ENCODE measurements around the gene PPM1B. TPM values are rescaled to one million over a fixed set of nuclear protein-coding genes. Genes with fewer than 3 reads are reported as not detected.
A peak's percentile ranks its signal among the peaks of the same experiment; 100 is the strongest.

The PPM1B gene
- total and polyA plus RNA-seq, 2 of the 8 experiments (the other 6 are each of a cell fraction or from before 2014, with no cell fraction given) = 43.6 to 126 TPM

DNA sequence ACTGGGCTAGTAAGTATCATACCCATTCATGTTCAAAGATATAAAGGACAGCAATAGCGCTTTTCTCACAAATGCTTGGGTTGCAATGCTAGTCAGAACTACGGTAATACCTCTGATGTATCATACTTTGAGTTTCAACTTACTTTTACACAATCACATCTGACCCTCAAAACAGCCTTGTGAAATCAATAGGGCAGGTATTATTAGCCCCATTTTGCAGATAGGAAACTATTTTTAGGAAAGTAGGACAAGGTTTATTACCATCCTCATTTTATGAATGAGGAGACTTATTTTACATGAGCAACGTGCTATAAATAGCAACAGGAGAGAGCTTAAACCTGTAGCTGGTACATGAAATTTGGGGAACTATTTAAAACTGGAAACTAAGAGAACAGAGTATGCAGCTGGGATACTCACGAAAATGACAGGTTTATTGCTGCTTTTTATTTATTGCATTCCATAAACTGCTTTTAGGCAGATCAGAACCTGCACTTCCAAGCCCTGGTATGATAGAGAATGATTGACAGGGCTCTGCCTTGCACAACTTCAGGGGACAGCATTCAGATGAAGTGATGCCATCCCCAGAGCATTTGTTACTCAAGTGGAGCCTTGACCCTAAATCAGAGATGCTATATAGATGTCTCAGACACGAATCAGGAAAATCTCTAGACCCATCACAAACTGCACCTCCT, 42.4 kb upstream of the PPM1B start:
- TF ChIP-seq RXRA (IDR thresholded peaks at IDR 0.05; ENCODE audit: insufficient read depth, low read depth, low read length) = no peak
- TF ChIP-seq CEBPB (IDR thresholded peaks at IDR 0.05; ENCODE audit: low read depth, low read length) = peak; percentile 53; the same call in 1 of the 2 replicates
- Histone ChIP-seq H2BK120ac (replicated peaks; ENCODE audit: low read depth, low read length) (no peak overlapping the region), H4K91ac (replicated peaks; ENCODE audit: insufficient read length, low read length) (no peak overlapping the region), H3K4me2 (ENCODE audit: insufficient read depth in 1 of 2, low read depth in 2 of 2, low read length in 2 of 2) (no peak overlapping the region), H2AK5ac (ENCODE audit: low read depth, low read length) (no peak overlapping the region), H3K4me3 (ENCODE audit: extremely low read depth in 1 of 4, insufficient read depth in 2 of 4, low read depth in 3 of 4, low read length in 4 of 4) (no peak overlapping the region), H2AFZ (ENCODE audit: low read length) (no peak overlapping the region), H3K9ac (replicated peaks in 1 of 4; ENCODE audit: extremely low read depth in 1 of 4, low read depth in 3 of 4, low read length in 3 of 4) (no peak overlapping the region), H3K56ac (replicated peaks; ENCODE audit: insufficient read length, low read depth, low read length) (no peak overlapping the region), H3K18ac (ENCODE audit: extremely low read depth, low read length) (no peak overlapping the region), H3K79me2 (ENCODE audit: control insufficient read depth in 1 of 2, insufficient read depth in 2 of 2, low read length in 2 of 2) (no peaks in the 10 kb centered on the region), H3K79me1 (ENCODE audit: low read depth, low read length) (no peaks in the 10 kb centered on the region), H4K5ac (ENCODE audit: insufficient read length, low read depth, low read length) (no peak overlapping the region), H4K8ac (ENCODE audit: extremely low read depth, insufficient read depth, low read length) (no peak overlapping the region), H2BK5ac (ENCODE audit: low read depth, low read length) (peak overlapping the region; percentile 28; the same call in 1 of the 2 replicates), H4K20me1 (replicated peaks in 1 of 2; ENCODE audit: control insufficient read depth in 1 of 2, insufficient read depth in 2 of 2, low read length in 2 of 2) (no peaks in the 10 kb centered on the region), H3K4ac (replicated peaks; ENCODE audit: insufficient read length, low read depth, low read length) (no peak overlapping the region), H2BK12ac (ENCODE audit: low read depth, low read length) (no peak overlapping the region), H3K14ac (ENCODE audit: insufficient read length) (no peak overlapping the region), H3K23ac (ENCODE audit: insufficient read length) (no peak overlapping the region), H2BK20ac (ENCODE audit: low read length) (no peak overlapping the region), H3K4me1 (replicated peaks in 1 of 4; ENCODE audit: control insufficient read depth in 3 of 4, insufficient read depth in 4 of 4, low read length in 3 of 4) (peaks cover 0 to 10% (median 2%) of the 10 kb centered on the region in 4 experiments; a peak in 2 of 7 replicates), H3K36me3 (ENCODE audit: control insufficient read depth in 2 of 4, insufficient read depth in 4 of 4, low read length in 3 of 4) (no peaks in the 10 kb centered on the region), H2BK15ac (ENCODE audit: low read length) (no peak overlapping the region), H3K23me2 (ENCODE audit: low read depth, low read length) (no peaks in the 10 kb centered on the region), H3K27ac (ENCODE audit: low read depth, low read length) (no peak overlapping the region), H3K27me3 (replicated peaks in 1 of 4; ENCODE audit: control insufficient read depth in 3 of 4, extremely low read depth in 1 of 4, insufficient read depth in 3 of 4, low read length in 3 of 4) (no peaks in the 10 kb centered on the region), H3K9me3 (ENCODE audit: insufficient read depth in 2 of 2, low read depth in 1 of 2, low read length in 1 of 2) (no peaks in the 10 kb centered on the region; a peak in 1 of 4 replicates)
- CTCF ChIA-PET (ENCODE audit: partially characterized antibody) = interaction anchor here (1.8 kb wide), 1 partner anchor 38 kb away, joined by 3 read pairs; no protein-coding TSS in a partner anchor
- DNase-seq (ENCODE audit: low read depth in 1 of 2, low spot score in 2 of 2) (no peak), FAIRE-seq (peak; percentile 36)
- 90% methylated on average over 5 of the region's 5 CpGs; no CpG with 5 or more reads in 1 of the 2 experiments for WGBS, 2 experiments (ENCODE audit: extremely low coverage in 1 of 2, insufficient coverage in 1 of 2, insufficient read length in 1 of 2, insufficient replicate concordance in 2 of 2, low coverage in 1 of 2, low lambda C conversion rate in 2 of 2, missing lambda C conversion rate in 1 of 2)
- POLR2A ChIA-PET (ENCODE audit: partially characterized antibody) = no interaction called here
